ENCODE data around the gene CHIC2.

The CHIC2 gene

GRCh38 chr4:53997898-53998297 lies 66.5 kb downstream of the CHIC2 start:
- CTCF ChIA-PET: interaction anchor here (1.7 kb wide), 1 partner anchor 90 kb away, joined by 5 read pairs; no protein-coding TSS in a partner anchor
- no peak for TF ChIP-seq CTCF (IDR thresholded peaks at IDR 0.05; ENCODE audit: insufficient read depth, low read length, missing control alignments)
- POLR2A ChIA-PET: no interaction called here
- no peak overlapping the region for H3K4me3 ChIP-seq (ENCODE audit: low read depth, low read length)
- DNase-seq (ENCODE audit: low read depth, low spot score): no peak

GRCh38 chr4:53994382-53995102 lies 69.9 kb downstream of the CHIC2 start:
- ChIA-PET CTCF (interaction anchor here (0.7 to 1.0 kb wide), 2 partner anchors 14 to 64 kb away, joined by 3 to 5 read pairs; no protein-coding TSS in a partner anchor), POLR2A (no interaction called here)
- TF ChIP-seq CTCF (IDR thresholded peaks at IDR 0.05; ENCODE audit: insufficient read depth, low read length, missing control alignments): no peak
- DNase-seq (ENCODE audit: low read depth, low spot score): no peak
- no peak overlapping the region for H3K4me3 ChIP-seq (ENCODE audit: low read depth, low read length)

- no peak for TF ChIP-seq CTCF (IDR thresholded peaks at IDR 0.05; ENCODE audit: insufficient read depth, low read length, missing control alignments)
- CTCF ChIA-PET: interaction anchor here (1.1 to 1.3 kb wide), 3 partner anchors 15 to 286 kb away, joined by 3 to 5 read pairs (median 3); no protein-coding TSS in a partner anchor
Observed at GRCh38 chr4:53992785-53993184, 71.6 kb downstream of the CHIC2 start.

GRCh38 chr4:53991821-53992220 lies 72.6 kb downstream of the CHIC2 start:
- ChIA-PET CTCF (no interaction called here), POLR2A (no interaction called here)
- TF ChIP-seq CTCF (IDR thresholded peaks at IDR 0.05; ENCODE audit: insufficient read depth, low read length, missing control alignments): no peak
- H3K4me3 ChIP-seq (ENCODE audit: low read depth, low read length): no peak overlapping the region
- DNase-seq (ENCODE audit: low read depth, low spot score): no peak

More at GRCh38 chr4:53992785-53993184, 71.6 kb downstream of the CHIC2 start:
- POLR2A ChIA-PET: no interaction called here
- DNase-seq (ENCODE audit: low read depth, low spot score): no peak
- no peak overlapping the region for H3K4me3 ChIP-seq (ENCODE audit: low read depth, low read length)

- TF ChIP-seq CTCF (IDR thresholded peaks at IDR 0.05; ENCODE audit: insufficient read depth, low read length, missing control alignments): no peak
- CTCF ChIA-PET: interaction anchor here (1.1 to 1.2 kb wide), 2 partner anchors 60 to 244 kb away, joined by 3 read pairs; no protein-coding TSS in a partner anchor
- DNase-seq (ENCODE audit: low read depth, low spot score): no peak
- no peak overlapping the region for H3K4me3 ChIP-seq (ENCODE audit: low read depth, low read length)
- POLR2A ChIA-PET: no interaction called here
Observed at GRCh38 chr4:53990641-53991040, 73.8 kb downstream of the CHIC2 start.

- H3K4me3 ChIP-seq (ENCODE audit: low read depth, low read length): no peak overlapping the region
- DNase-seq (ENCODE audit: low read depth, low spot score): peak; percentile 36
- POLR2A ChIA-PET: interaction anchor here (0.6 to 0.7 kb wide), 2 partner anchors 24 to 27 kb away, joined by 3 read pairs; no protein-coding TSS in a partner anchor
- TF ChIP-seq CTCF (IDR thresholded peaks at IDR 0.05; ENCODE audit: insufficient read depth, low read length, missing control alignments): no peak
- CTCF ChIA-PET: interaction anchor here (0.9 to 1.5 kb wide), 5 partner anchors 9 to 230 kb away, joined by 3 to 4 read pairs (median 3); no protein-coding TSS in a partner anchor
Observed at GRCh38 chr4:53987761-53988171, 76.6 kb downstream of the CHIC2 start.
